Mesothelial cell of epicardium (in vitro differentiated cells): ENCODE measurements around the gene ENDOV. TPM values are rescaled to one million over a fixed set of nuclear protein-coding genes. Genes with fewer than 3 reads are reported as not detected.
A peak's percentile ranks its signal among the peaks of the same experiment; 100 is the strongest.

Experiments used
- DNase-seq, 2 experiments: peaks; one replicate each; pipeline ENCODE4 v3.0.0; 2021; ENCODE audit warnings: low spot score in 2 of 2; ENCODE audit not compliant: unreplicated experiment in 2 of 2
- H3K27ac Mint-ChIP-seq: 2 replicates; pipeline ENCODE4 v1.8.0; 2021; ENCODE audit warnings: mixed read lengths
- H3K27me3 Mint-ChIP-seq: 2 replicates; pipeline ENCODE4 v1.8.0; 2021; ENCODE audit warnings: low read depth, mixed read lengths
- H3K36me3 Mint-ChIP-seq: 2 replicates; pipeline ENCODE4 v1.8.0; 2021; ENCODE audit warnings: mixed read lengths
- H3K4me1 Mint-ChIP-seq: 2 replicates; pipeline ENCODE4 v1.8.0; 2021; ENCODE audit warnings: mixed read lengths
- H3K4me3 Mint-ChIP-seq: 2 replicates; pipeline ENCODE4 v1.8.0; 2021; ENCODE audit warnings: mild to moderate bottlenecking, moderate library complexity, mixed read lengths
- H3K9me3 Mint-ChIP-seq: 2 replicates; pipeline ENCODE4 v1.8.0; 2021; ENCODE audit warnings: mixed read lengths
- CTCF ChIP-seq: fragments of 200-600 bp; sonication (generic); IDR thresholded peaks from one replicate; pipeline ENCODE4 v1.5.0; 2021; ENCODE audit warnings: antibody characterized with exemption; ENCODE audit not compliant: unreplicated experiment
- total RNA-seq: library from RNA; stranded (reverse); gene quantifications from 3 replicates; pipeline ENCODE4 v1.2.1, GENCODE V29; 2021

Gene ENDOV
- total RNA-seq, 1 donor from 2014 or later = 43.0 TPM

- Mint-ChIP-seq H3K27me3 (peaks cover 31% of the 10 kb centered on the region), H3K36me3 (peaks cover 9% of the 10 kb centered on the region), H3K4me3 (peak overlapping the region; percentile 90), H3K4me1 (peaks cover 25% of the 10 kb centered on the region), H3K9me3 (no peaks in the 10 kb centered on the region), H3K27ac (peak overlapping the region; percentile 97)
- TF ChIP-seq CTCF = no peak
- no peak for DNase-seq
These were observed 1.0 kb upstream of the ENDOV start for GRCh38 chr17:80413771-80414507.

- no peak for TF ChIP-seq CTCF
- Mint-ChIP-seq H3K4me1 (peaks cover 25% of the 10 kb centered on the region), H3K36me3 (peaks cover 9% of the 10 kb centered on the region), H3K27me3 (peaks cover 29% of the 10 kb centered on the region), H3K9me3 (no peaks in the 10 kb centered on the region), H3K4me3 (peak overlapping the region; percentile 90), H3K27ac (peak overlapping the region; percentile 97)
- no peak for DNase-seq
These were observed 512 bp upstream of the ENDOV start for GRCh38 chr17:80414508-80414802.

GRCh38 chr17:80415626-80416137, 715 bp downstream of the ENDOV start:
- H3K27me3 Mint-ChIP-seq = peaks cover 28% of the 10 kb centered on the region
- TF ChIP-seq CTCF = no peak
- peaks cover 9% of the 10 kb centered on the region for H3K36me3 Mint-ChIP-seq
- DNase-seq = no peak
- H3K4me3 Mint-ChIP-seq = peak overlapping the region; percentile 90
- H3K4me1 Mint-ChIP-seq = peaks cover 25% of the 10 kb centered on the region
- H3K9me3 Mint-ChIP-seq = no peaks in the 10 kb centered on the region
- peak overlapping the region; percentile 97 for H3K27ac Mint-ChIP-seq

- DNase-seq = no peak
- Mint-ChIP-seq H3K4me3 (peak overlapping the region; percentile 90), H3K36me3 (peaks cover 9% of the 10 kb centered on the region), H3K9me3 (no peaks in the 10 kb centered on the region), H3K27ac (peak overlapping the region; percentile 62), H3K4me1 (peaks cover 25% of the 10 kb centered on the region), H3K27me3 (peaks cover 28% of the 10 kb centered on the region)
- no peak for TF ChIP-seq CTCF
These were observed 1.4 kb downstream of the ENDOV start for GRCh38 chr17:80416260-80416939.

GRCh38 chr17:80416940-80417293, 1.9 kb downstream of the ENDOV start:
- TF ChIP-seq CTCF = no peak
- Mint-ChIP-seq H3K4me3 (peak overlapping the region; percentile 90), H3K9me3 (no peaks in the 10 kb centered on the region)

More at GRCh38 chr17:80416940-80417293, 1.9 kb downstream of the ENDOV start:
- Mint-ChIP-seq H3K27ac (peak overlapping the region; percentile 55), H3K27me3 (peaks cover 24% of the 10 kb centered on the region), H3K36me3 (peaks cover 9% of the 10 kb centered on the region), H3K4me1 (peaks cover 25% of the 10 kb centered on the region)
- DNase-seq = no peak
